ENCODE data around the gene TCL1A. TPM values are rescaled to one million over a fixed set of nuclear protein-coding genes. Genes with fewer than 3 reads are reported as not detected.

The TCL1A gene
- total and polyA plus RNA-seq, 9 of the 15 experiments (the other 6 are each of a cell fraction or from before 2014, with no cell fraction given), result 0.10 to 0.11 TPM; not detected in 7

GRCh38 chr14:95681153-95681552 is 32.8 kb downstream of the TCL1A start:
- no peak overlapping the region for H3K4me3 ChIP-seq
- H3K9me1 ChIP-seq (ENCODE audit: control insufficient read depth, insufficient read depth, low read length), result no peaks in the 10 kb centered on the region
- no peak overlapping the region for H3K4me2 ChIP-seq (ENCODE audit: insufficient read depth, low read length)
- no peaks in the 10 kb centered on the region for H3K79me2 ChIP-seq (ENCODE audit: control insufficient read depth, insufficient read depth, low read length)
- DNase-seq (ENCODE audit: extremely low read depth in 1 of 4, low spot score in 3 of 4), result no peak
- H4K20me1 ChIP-seq (replicated peaks; ENCODE audit: control insufficient read depth, insufficient read depth, low read length), result no peaks in the 10 kb centered on the region
- H3K36me3 ChIP-seq (ENCODE audit: control insufficient read depth, insufficient read depth, low read length), result no peaks in the 10 kb centered on the region
- CTCF ChIA-PET (ENCODE audit: low intra/inter-chr PET ratio), result no interaction called here
- no peaks in the 10 kb centered on the region for H3K4me1 ChIP-seq (replicated peaks in 1 of 2; ENCODE audit: control insufficient read depth in 2 of 2, insufficient read depth in 2 of 2, low read length in 2 of 2)
- TF ChIP-seq ZFP36 (IDR thresholded peaks at IDR 0.05; ENCODE audit: low read depth, low read length, partially characterized antibody), result no peak
- no peak for TF ChIP-seq TAF1 (IDR thresholded peaks at IDR 0.05; ENCODE audit: control insufficient read depth, extremely low read depth, insufficient read depth, low read length, severe bottlenecking)
- no peak for TF ChIP-seq THRB (CRISPR knock-in tag; conservative IDR thresholded peaks at IDR 0.05)
- TF ChIP-seq RBM25 (IDR thresholded peaks at IDR 0.05; ENCODE audit: low read depth, low read length, severe bottlenecking), result no peak
- TF ChIP-seq POLR2B (IDR thresholded peaks at IDR 0.05; ENCODE audit: low read depth, partially characterized antibody), result no peak
- no peak for TF ChIP-seq ZNF316 (IDR thresholded peaks at IDR 0.05)
- TF ChIP-seq MTF1 (CRISPR knock-in tag; IDR thresholded peaks at IDR 0.05; ENCODE audit: borderline replicate concordance), result no peak
- no peak for TF ChIP-seq NFE2L1 (tag; IDR thresholded peaks at IDR 0.05; ENCODE audit: borderline replicate concordance, low read depth)
- TF ChIP-seq PURB (CRISPR knock-in tag; IDR thresholded peaks at IDR 0.05; ENCODE audit: low read depth), result no peak
- TF ChIP-seq BDP1 (IDR thresholded peaks at IDR 0.05; ENCODE audit: insufficient read depth, insufficient read length), result no peak
- no peak for TF ChIP-seq ZC3H8 (IDR thresholded peaks at IDR 0.05)
- TF ChIP-seq POLR2H (tag; IDR thresholded peaks at IDR 0.05; ENCODE audit: low read depth), result no peak
- TF ChIP-seq THAP7 (CRISPR knock-in tag; IDR thresholded peaks at IDR 0.05), result no peak
- TF ChIP-seq SMAD3 (CRISPR knock-in tag; conservative IDR thresholded peaks at IDR 0.05), result no peak
- TF ChIP-seq ELF4 (CRISPR knock-in tag; IDR thresholded peaks at IDR 0.05), result no peak
- TF ChIP-seq EP400 (IDR thresholded peaks at IDR 0.05), result no peak
- TF ChIP-seq MTA3 (IDR thresholded peaks at IDR 0.05; ENCODE audit: borderline replicate concordance), result no peak
- no peak for FAIRE-seq
- no peaks in the 10 kb centered on the region for H3K27me3 ChIP-seq (ENCODE audit: control insufficient read depth in 2 of 2, insufficient read depth in 2 of 2, low read length in 2 of 2)
- POLR2A ChIA-PET, result no interaction called here
- H3K9ac ChIP-seq (ENCODE audit: insufficient read depth in 1 of 2, low read depth in 2 of 2, low read length in 2 of 2), result no peak overlapping the region
- no peaks in the 10 kb centered on the region for H3K9me3 ChIP-seq (replicated peaks; ENCODE audit: control insufficient read depth, insufficient read depth, low read depth, low read length)
- no TSS peak for BruUV-seq (replicated peaks)
- no peak for ATAC-seq
- H3K27ac ChIP-seq (ENCODE audit: extremely low read depth, low read depth, low read length), result no peak overlapping the region
- intact Hi-C loops (cut with micrococcal nuclease) (loop anchor here (10.0 kb wide), 1 partner anchor 116 kb away; no protein-coding TSS in a partner anchor), in situ Hi-C loops (cut with MboI) (no loop called here)
- WGBS (ENCODE audit: insufficient coverage, low coverage, missing lambda C conversion rate), result 0% methylated on average over 2 of the region's 2 CpGs
- no peak overlapping the region for H2AFZ ChIP-seq (ENCODE audit: low read depth, low read length)
